GM18870 (cell line): Measurements from ENCODE around the gene MECP2.

Experiments
- ATAC-seq: cut with Tn5 transposase; IDR thresholded peaks from one replicate; pipeline ENCODE4 v1.9.1; 2021; ENCODE audit warnings: moderate library complexity; ENCODE audit not compliant: unreplicated experiment

The MECP2 gene

GRCh38 chrX:154064637-154065435 is 32.7 kb downstream of the MECP2 start:
- no peak for ATAC-seq

GRCh38 chrX:154063234-154063633 is 34.3 kb downstream of the MECP2 start:
- ATAC-seq, result no peak

- no peak for ATAC-seq
Observed at GRCh38 chrX:154061801-154062200, 35.7 kb downstream of the MECP2 start.

- ATAC-seq, result no peak
Observed at GRCh38 chrX:154059729-154060245, 37.7 kb downstream of the MECP2 start.

GRCh38 chrX:154059231-154059630 is 38.3 kb downstream of the MECP2 start:
- ATAC-seq, result no peak

GRCh38 chrX:154058214-154058997 is 39.1 kb downstream of the MECP2 start:
- ATAC-seq, result no peak

- no peak for ATAC-seq
Observed at GRCh38 chrX:154057791-154058190, 39.7 kb downstream of the MECP2 start.

GRCh38 chrX:154056770-154057241 is 40.7 kb downstream of the MECP2 start:
- ATAC-seq, result no peak

GRCh38 chrX:154051201-154051810 is 46.2 kb downstream of the MECP2 start:
- no peak for ATAC-seq

- ATAC-seq, result no peak
Observed at GRCh38 chrX:154050113-154050495, 47.4 kb downstream of the MECP2 start.

- no peak for ATAC-seq
Observed at GRCh38 chrX:154049209-154050112, 48.1 kb downstream of the MECP2 start.

- ATAC-seq, result no peak
Observed at GRCh38 chrX:154048398-154048797, 49.1 kb downstream of the MECP2 start.

- ATAC-seq, result no peak
Observed at GRCh38 chrX:154046940-154047610, 50.4 kb downstream of the MECP2 start.

- ATAC-seq, result no peak
Observed at GRCh38 chrX:154046031-154046781, 51.3 kb downstream of the MECP2 start.

- no peak for ATAC-seq
Observed at GRCh38 chrX:154044091-154044490, 53.4 kb downstream of the MECP2 start.

GRCh38 chrX:154043003-154043763 is 54.3 kb downstream of the MECP2 start:
- no peak for ATAC-seq

- ATAC-seq, result no peak
Observed at GRCh38 chrX:154040863-154041262, 56.7 kb downstream of the MECP2 start.

GRCh38 chrX:154040307-154040756 is 57.2 kb downstream of the MECP2 start:
- no peak for ATAC-seq
